Neutrophil (primary cell): ENCODE measurements around the gene SLC4A1.

Experiments used
- H3K27ac ChIP-seq: fragments of 200-600 bp; sonication (generic); 2 replicates; pipeline ENCODE4 v1.5.1; 2016; ENCODE audit warnings: mild to moderate bottlenecking, moderate library complexity
- H3K27me3 ChIP-seq: fragments of 200-600 bp; sonication (generic); 2 replicates; pipeline ENCODE4 v1.6.0; 2016; ENCODE audit warnings: mild to moderate bottlenecking
- H3K36me3 ChIP-seq: fragments of 200-600 bp; sonication (generic); 2 replicates; pipeline ENCODE4 v1.5.1; 2017
- H3K4me1 ChIP-seq, 2 experiments: fragments of 200-600 bp in 1 of 2; sonication (generic) in 1 of 2; 1 replicate in 1 of 2; 2 replicates in 1 of 2; pipeline versions ENCODE4 v1.5.1 to v1.6.1; 2013 to 2016; ENCODE audit warnings: low read depth in 1 of 2, low read length in 1 of 2, mild to moderate bottlenecking in 1 of 2, moderate library complexity in 1 of 2; ENCODE audit not compliant: control insufficient read depth in 1 of 2, insufficient read depth in 1 of 2
- H3K4me3 ChIP-seq, 2 experiments: fragments of 200-600 bp in 1 of 2; sonication (generic) in 1 of 2; 1 replicate in 1 of 2; 2 replicates in 1 of 2; pipeline ENCODE4 v1.5.1; 2013 to 2016; ENCODE audit warnings: low read depth in 1 of 2, low read length in 1 of 2, mild to moderate bottlenecking in 1 of 2, moderate library complexity in 1 of 2
- H3K9me3 ChIP-seq: fragments of 200-600 bp; sonication (generic); 2 replicates; pipeline ENCODE4 v1.5.1; 2016
- CTCF ChIP-seq: fragments of 200-600 bp; sonication (generic); IDR thresholded peaks from 2 replicates; pipeline ENCODE4 v1.5.1; 2016; ENCODE audit warnings: antibody characterized with exemption

The SLC4A1 gene

GRCh38 chr17:44218344-44219107 lies 49.4 kb downstream of the SLC4A1 start:
- H3K27ac ChIP-seq: peak overlapping the region; percentile 97
- no peaks in the 10 kb centered on the region for H3K9me3 ChIP-seq
- H3K36me3 ChIP-seq: peaks cover 40% of the 10 kb centered on the region
- H3K4me1 ChIP-seq: peaks cover 32 to 38% of the 10 kb centered on the region in 2 experiments
- peaks cover 19% of the 10 kb centered on the region for H3K27me3 ChIP-seq
- TF ChIP-seq CTCF: peak; percentile 69
- H3K4me3 ChIP-seq: peak overlapping the region; percentile 72 to 78

GRCh38 chr17:44217738-44218343 lies 50.1 kb downstream of the SLC4A1 start:
- peaks cover 47% of the 10 kb centered on the region for H3K36me3 ChIP-seq
- H3K27me3 ChIP-seq: peaks cover 17% of the 10 kb centered on the region
- H3K4me1 ChIP-seq: peaks cover 32 to 38% of the 10 kb centered on the region in 2 experiments
- H3K4me3 ChIP-seq: peak overlapping the region; percentile 72 to 78
- peak overlapping the region; percentile 97 for H3K27ac ChIP-seq
- no peaks in the 10 kb centered on the region for H3K9me3 ChIP-seq
- no peak for TF ChIP-seq CTCF

- peaks cover 24 to 30% of the 10 kb centered on the region in 2 experiments for H3K4me1 ChIP-seq
- H3K9me3 ChIP-seq: no peaks in the 10 kb centered on the region
- no peak for TF ChIP-seq CTCF
- peaks cover 8% of the 10 kb centered on the region for H3K27me3 ChIP-seq
- H3K36me3 ChIP-seq: peaks cover 59% of the 10 kb centered on the region
- H3K27ac ChIP-seq: no peak overlapping the region
- no peak overlapping the region for H3K4me3 ChIP-seq
These were observed 51.2 kb downstream of the SLC4A1 start for GRCh38 chr17:44216694-44217093.

GRCh38 chr17:44216173-44216572 lies 51.8 kb downstream of the SLC4A1 start:
- Histone ChIP-seq H3K4me3 (no peak overlapping the region), H3K27ac (no peak overlapping the region), H3K36me3 (peaks cover 64% of the 10 kb centered on the region), H3K4me1 (peaks cover 19 to 26% of the 10 kb centered on the region in 2 experiments), H3K9me3 (no peaks in the 10 kb centered on the region), H3K27me3 (peaks cover 2% of the 10 kb centered on the region)
- no peak for TF ChIP-seq CTCF

- no peak overlapping the region for H3K4me3 ChIP-seq
- H3K4me1 ChIP-seq: peaks cover 27 to 34% of the 10 kb centered on the region in 2 experiments
- peaks cover 77% of the 10 kb centered on the region for H3K36me3 ChIP-seq
- H3K27ac ChIP-seq: no peak overlapping the region
- no peaks in the 10 kb centered on the region for H3K27me3 ChIP-seq
- no peaks in the 10 kb centered on the region for H3K9me3 ChIP-seq
- TF ChIP-seq CTCF: no peak
These were observed 53.0 kb downstream of the SLC4A1 start for GRCh38 chr17:44214896-44215295.
